Stimulated activated CD8-positive, alpha-beta memory T cell treated with anti-CD3 and anti-CD28 coated beads, Interleukin-7, amount 100 ng/mL, for 24 hours (primary cell): ENCODE data around the gene NEUROG3.

Experiments
- DNase-seq: peaks from one replicate; pipeline ENCODE4 v3.0.0-alpha.2; 2020; ENCODE audit warnings: low read depth

NEUROG3 gene

GRCh38 chr10:69573056-69573806 lies at the start of gene NEUROG3:
Gene NEUROG3, minus strand, starts transcription at chr10:69573422. Its CDS starts 379 bp downstream, at chr10:69573043.
- DNase-seq = no peak

GRCh38 chr10:69620625-69621024 lies 47.4 kb upstream of the NEUROG3 start:
- no peak for DNase-seq

GRCh38 chr10:69619626-69620025 lies 46.4 kb upstream of the NEUROG3 start:
- no peak for DNase-seq

GRCh38 chr10:69618746-69619145 lies 45.5 kb upstream of the NEUROG3 start:
- no peak for DNase-seq

- no peak for DNase-seq
Observed at GRCh38 chr10:69616358-69616757, 43.1 kb upstream of the NEUROG3 start.

GRCh38 chr10:69614130-69614529 lies 40.9 kb upstream of the NEUROG3 start:
- DNase-seq = no peak

- no peak for DNase-seq
Observed at GRCh38 chr10:69612760-69613159, 39.5 kb upstream of the NEUROG3 start.

- no peak for DNase-seq
Observed at GRCh38 chr10:69609077-69609476, 35.9 kb upstream of the NEUROG3 start.

GRCh38 chr10:69600761-69601330 lies 27.6 kb upstream of the NEUROG3 start:
- no peak for DNase-seq

GRCh38 chr10:69588358-69588757 lies 15.1 kb upstream of the NEUROG3 start:
- DNase-seq = no peak

GRCh38 chr10:69584624-69585023 lies 11.4 kb upstream of the NEUROG3 start:
- no peak for DNase-seq

GRCh38 chr10:69583106-69583505 lies 9.9 kb upstream of the NEUROG3 start:
- no peak for DNase-seq

GRCh38 chr10:69580435-69580834 lies 7.2 kb upstream of the NEUROG3 start:
- no peak for DNase-seq

GRCh38 chr10:69579464-69580060 lies 6.3 kb upstream of the NEUROG3 start:
- DNase-seq = no peak

- DNase-seq = no peak
Observed at GRCh38 chr10:69578508-69578991, 5.3 kb upstream of the NEUROG3 start.

GRCh38 chr10:69577268-69578232 lies 4.3 kb upstream of the NEUROG3 start:
- DNase-seq = no peak

- DNase-seq = no peak
Observed at GRCh38 chr10:69576334-69577011, 3.3 kb upstream of the NEUROG3 start.

- DNase-seq = no peak
Observed at GRCh38 chr10:69575164-69575722, 2.0 kb upstream of the NEUROG3 start.

- no peak for DNase-seq
Observed at GRCh38 chr10:69574571-69574978, 1.4 kb upstream of the NEUROG3 start.

GRCh38 chr10:69572159-69573055 lies 815 bp downstream of the NEUROG3 start:
- DNase-seq = no peak
